Keratinocyte (primary cell): ENCODE measurements around the gene GPR37L1. TPM values are rescaled to one million over a fixed set of nuclear protein-coding genes. Genes with fewer than 3 reads are reported as not detected.
"Not testable (repeated sequence)": the region's sequence is repeated elsewhere in the genome, so short reads cannot be mapped to it uniquely, and the experiment has no call there.

ENCODE experiments used
- DNase-seq: peaks from one replicate; pipeline ENCODE4 v3.0.0-alpha.2; 2011; ENCODE audit warnings: low read depth, missing footprints, low spot score
- FAIRE-seq: peaks from 2 replicates; lab custom pipeline; 2011; peaks lifted over from hg19 to GRCh38; lab: Jason Lieb, UNC
- H2AFZ ChIP-seq: 2 replicates; pipeline ENCODE4 v1.6.0; 2012; ENCODE audit warnings: low read length, control low read depth, inconsistent platforms; ENCODE audit not compliant: control insufficient read depth
- H3K27ac ChIP-seq: 2 replicates; pipeline ENCODE4 v1.5.1; 2011; ENCODE audit warnings: low read length; ENCODE audit not compliant: control insufficient read depth, insufficient read depth
- H3K27me3 ChIP-seq: 3 replicates; pipeline ENCODE4 v1.6.0; 2011; ENCODE audit warnings: low read length; ENCODE audit not compliant: control insufficient read depth, insufficient read depth; ENCODE audit errors: extremely low read depth
- H3K36me3 ChIP-seq, 2 experiments: 2 replicates in 1 of 2; 3 replicates in 1 of 2; pipeline ENCODE4 v1.5.1; 2011; ENCODE audit warnings: low read length in 2 of 2, mild to moderate bottlenecking in 1 of 2; ENCODE audit not compliant: control insufficient read depth in 2 of 2, insufficient read depth in 2 of 2; ENCODE audit errors: extremely low read depth in 1 of 2
- H3K4me1 ChIP-seq: 3 replicates; pipeline ENCODE4 v1.5.1; 2011; ENCODE audit warnings: low read length; ENCODE audit not compliant: control insufficient read depth, insufficient read depth; ENCODE audit errors: extremely low read depth
- H3K4me2 ChIP-seq: 3 replicates; pipeline ENCODE4 v1.6.0; 2011; ENCODE audit warnings: low read depth, low read length; ENCODE audit not compliant: control insufficient read depth, insufficient read depth; ENCODE audit errors: extremely low read depth
- H3K4me3 ChIP-seq, 3 experiments: fragments of 200-600 bp in 1 of 3; sonication (generic) in 1 of 3; 2 replicates in 2 of 3; 3 replicates in 1 of 3; pipeline ENCODE4 v1.5.1; 2011 to 2016; ENCODE audit warnings: low read length in 3 of 3, mild to moderate bottlenecking in 3 of 3, control low read depth in 2 of 3, inconsistent platforms in 1 of 3, low read depth in 1 of 3, mixed read lengths in 1 of 3, mixed run types in 1 of 3, moderate library complexity in 1 of 3; ENCODE audit not compliant: control insufficient read depth in 2 of 3, insufficient read depth in 2 of 3; ENCODE audit errors: extremely low read depth in 1 of 3
- H3K79me2 ChIP-seq: 2 replicates; pipeline ENCODE4 v1.6.0; 2012; ENCODE audit warnings: low read length; ENCODE audit not compliant: control insufficient read depth, insufficient read depth
- H3K9ac ChIP-seq: 3 replicates; pipeline ENCODE4 v1.6.0; 2011; ENCODE audit warnings: low read length; ENCODE audit not compliant: control insufficient read depth, insufficient read depth; ENCODE audit errors: extremely low read depth
- H3K9me1 ChIP-seq: 3 replicates; pipeline ENCODE4 v1.6.0; 2011; ENCODE audit warnings: low read length; ENCODE audit not compliant: control insufficient read depth, insufficient read depth; ENCODE audit errors: extremely low read depth
- H3K9me3 ChIP-seq: 2 replicates; pipeline ENCODE4 v1.5.1; 2012; ENCODE audit warnings: low read depth, low read length; ENCODE audit not compliant: control insufficient read depth
- H4K20me1 ChIP-seq: 3 replicates; pipeline ENCODE4 v1.6.0; 2011; ENCODE audit warnings: low read length; ENCODE audit not compliant: control insufficient read depth, insufficient read depth; ENCODE audit errors: extremely low read depth
- EZH2 ChIP-seq: IDR thresholded peaks from one replicate; pipeline ENCODE4 v1.6.1; 2012; ENCODE audit warnings: inconsistent platforms, mild to moderate bottlenecking, low read length, moderate library complexity
- dilution Hi-C: fragments of 300-500 bp; cut with MboI; formaldehyde crosslinking; loops from one replicate; pipeline ENCODE4 v1.7.0; 2020; ENCODE audit warnings: low sequenced_read_pairs; ENCODE audit not compliant: extremely low pct_ligation_motif_present
- polyA plus RNA-seq, 5 experiments: library from polyadenylated mRNA; depleted of rRNA in 3 of 5; stranded (reverse) in 3 of 5; stranded (forward) in 1 of 5; unstranded in 1 of 5; fragments of >200 nt; gene quantifications; 1 replicate in 1 of 5; 2 replicates in 3 of 5; 3 replicates in 1 of 5; pipeline versions ENCODE4 v1.2.1 to v1.2.3, GENCODE V29; 2011 to 2012; ENCODE audit warnings: missing spikeins in 2 of 5, low read depth in 1 of 5, low replicate concordance in 1 of 5
- TF ChIP-seq, protein P1 (sequence below), 3 experiments: IDR thresholded peaks in 1 of 3; conservative IDR thresholded peaks in 1 of 3; optimal IDR thresholded peaks in 1 of 3; 2 replicates in 2 of 3; 3 replicates in 1 of 3; pipeline versions ENCODE3 to v1.5.1; 2011; ENCODE audit warnings: low read length in 3 of 3, mild to moderate bottlenecking in 3 of 3, moderate library complexity in 2 of 3, control low read depth in 1 of 3, inconsistent platforms in 1 of 3; ENCODE audit not compliant: insufficient read depth in 2 of 3; ENCODE audit errors: extremely low read depth in 1 of 3

The GPR37L1 gene
- polyA plus RNA-seq, 1 donor (not counting 4 experiments of a cell fraction or from before 2014, with no cell fraction given), result not detected

DNA sequence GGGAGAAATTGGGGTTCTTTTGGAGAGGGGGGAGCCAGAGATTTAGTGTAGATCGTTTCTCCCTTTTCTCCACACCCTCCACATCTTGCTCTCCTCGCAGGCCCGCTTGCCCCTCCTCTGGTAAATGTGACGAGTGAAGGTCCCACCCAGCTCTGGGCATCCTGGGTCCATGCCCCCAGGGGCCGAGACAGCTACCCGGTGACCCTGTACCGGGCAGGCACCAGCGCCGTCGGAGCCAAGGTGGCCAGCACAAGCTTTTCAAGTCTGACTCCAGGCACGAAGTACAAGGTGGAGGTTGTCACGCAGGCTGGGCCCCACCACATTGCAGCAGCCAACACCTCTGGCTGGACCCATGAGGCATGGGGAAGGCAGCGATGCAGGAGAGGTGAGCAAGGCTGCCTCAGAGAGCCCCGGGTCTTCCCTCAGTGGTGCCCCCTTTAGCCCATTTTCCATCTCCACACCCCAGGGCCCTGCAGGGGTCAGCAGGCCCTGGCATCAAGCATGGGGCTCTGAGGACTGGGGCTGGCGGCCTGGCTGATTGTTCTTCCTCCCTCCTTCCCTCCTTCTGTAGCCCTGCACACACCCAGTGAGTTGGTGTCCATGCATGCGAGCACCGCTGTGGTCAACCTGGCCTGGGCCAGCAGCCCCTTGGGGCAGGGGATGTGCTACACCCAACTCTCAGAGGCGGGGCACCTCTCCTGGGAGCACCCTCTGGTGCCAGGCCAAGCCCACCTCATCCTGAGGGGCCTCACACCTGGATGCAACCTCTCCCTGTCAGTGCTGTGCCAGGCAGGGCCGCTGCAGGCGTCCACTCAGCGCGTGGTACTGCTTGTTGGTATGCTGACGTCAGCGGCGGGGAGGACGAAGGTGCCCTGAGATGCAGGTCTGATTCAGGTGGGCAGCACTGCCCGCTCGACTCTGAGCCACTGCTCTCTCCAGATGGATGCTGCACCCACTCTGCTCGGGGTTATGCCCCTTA lies 54.5 kb downstream of the GPR37L1 start:
- peaks cover 19% of the 10 kb centered on the region for H3K27me3 ChIP-seq
- no peak for TF ChIP-seq EZH2
- TF ChIP-seq, protein P1, sequence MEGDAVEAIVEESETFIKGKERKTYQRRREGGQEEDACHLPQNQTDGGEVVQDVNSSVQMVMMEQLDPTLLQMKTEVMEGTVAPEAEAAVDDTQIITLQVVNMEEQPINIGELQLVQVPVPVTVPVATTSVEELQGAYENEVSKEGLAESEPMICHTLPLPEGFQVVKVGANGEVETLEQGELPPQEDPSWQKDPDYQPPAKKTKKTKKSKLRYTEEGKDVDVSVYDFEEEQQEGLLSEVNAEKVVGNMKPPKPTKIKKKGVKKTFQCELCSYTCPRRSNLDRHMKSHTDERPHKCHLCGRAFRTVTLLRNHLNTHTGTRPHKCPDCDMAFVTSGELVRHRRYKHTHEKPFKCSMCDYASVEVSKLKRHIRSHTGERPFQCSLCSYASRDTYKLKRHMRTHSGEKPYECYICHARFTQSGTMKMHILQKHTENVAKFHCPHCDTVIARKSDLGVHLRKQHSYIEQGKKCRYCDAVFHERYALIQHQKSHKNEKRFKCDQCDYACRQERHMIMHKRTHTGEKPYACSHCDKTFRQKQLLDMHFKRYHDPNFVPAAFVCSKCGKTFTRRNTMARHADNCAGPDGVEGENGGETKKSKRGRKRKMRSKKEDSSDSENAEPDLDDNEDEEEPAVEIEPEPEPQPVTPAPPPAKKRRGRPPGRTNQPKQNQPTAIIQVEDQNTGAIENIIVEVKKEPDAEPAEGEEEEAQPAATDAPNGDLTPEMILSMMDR (optimal IDR thresholded peaks at IDR 0.05 in 1 of 3, IDR thresholded peaks at IDR 0.05 in 1 of 3, conservative IDR thresholded peaks at IDR 0.05 in 1 of 3; ENCODE audit: extremely low read depth in 1 of 3, insufficient read depth in 2 of 3, low read length in 3 of 3), result no peak
- H3K36me3 ChIP-seq, result no peaks in the 10 kb centered on the region
- no peaks in the 10 kb centered on the region for H3K79me2 ChIP-seq
- no peak overlapping the region for H3K4me3 ChIP-seq
- no peak overlapping the region for H3K9ac ChIP-seq
- no peak overlapping the region for H2AFZ ChIP-seq
- H3K27ac ChIP-seq, result no peak overlapping the region
- FAIRE-seq (no peak), DNase-seq (no peak)
- no peaks in the 10 kb centered on the region for H4K20me1 ChIP-seq
- H3K9me3 ChIP-seq, result no peaks in the 10 kb centered on the region
- dilution Hi-C loops, result no loop called here
- no peak overlapping the region for H3K4me2 ChIP-seq
- no peaks in the 10 kb centered on the region for H3K4me1 ChIP-seq
- no peaks in the 10 kb centered on the region for H3K9me1 ChIP-seq

DNA sequence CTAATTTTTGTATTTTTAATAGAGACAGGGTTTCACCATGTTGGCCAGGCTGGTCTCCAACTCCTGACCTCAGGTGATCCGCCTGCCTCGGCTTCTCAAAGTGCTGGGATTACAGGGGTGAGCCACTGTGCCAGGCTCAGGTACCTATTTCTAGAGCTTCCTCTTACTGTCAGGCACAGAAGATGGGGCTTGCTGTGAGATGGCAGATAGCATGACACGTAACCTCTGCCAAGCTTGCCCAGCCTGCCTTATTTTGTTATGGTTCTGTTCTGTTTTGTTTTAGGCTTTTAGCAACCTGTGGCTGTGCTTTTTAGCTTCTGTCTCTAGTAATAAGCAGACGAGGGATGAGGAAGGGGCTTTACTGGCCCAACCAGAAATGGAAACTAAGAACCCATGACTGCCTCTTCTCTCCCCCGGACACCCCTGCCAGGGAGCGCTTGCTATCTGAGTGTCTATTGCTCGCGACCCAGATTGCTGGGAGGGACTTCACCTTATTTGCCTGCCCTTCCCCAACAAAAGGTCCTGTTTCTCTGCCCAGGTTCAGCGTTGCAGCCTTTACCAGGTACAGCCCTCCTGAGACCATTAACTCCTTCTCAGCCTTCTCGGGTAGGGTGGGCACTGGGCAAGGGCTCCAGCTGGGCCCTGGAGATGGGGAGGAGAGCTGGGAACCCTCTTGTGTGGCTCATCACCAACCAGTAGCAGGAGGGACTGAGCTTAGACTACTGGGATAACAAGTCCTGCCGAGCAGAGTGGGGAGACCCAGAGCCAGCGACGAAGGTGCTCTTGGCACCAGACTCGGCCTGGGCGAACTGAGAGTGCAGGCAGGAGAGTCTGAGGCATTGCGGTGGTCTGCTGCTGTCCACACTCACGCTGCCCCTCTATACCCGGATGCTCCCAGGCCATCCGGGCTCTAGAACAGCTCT lies 57.4 kb downstream of the GPR37L1 start:
- Histone ChIP-seq H3K4me3 (no peak overlapping the region), H3K9me1 (no peaks in the 10 kb centered on the region), H2AFZ (no peak overlapping the region), H3K27me3 (peaks cover 22% of the 10 kb centered on the region), H3K9me3 (no peaks in the 10 kb centered on the region), H4K20me1 (no peaks in the 10 kb centered on the region), H3K27ac (no peak overlapping the region), H3K79me2 (no peaks in the 10 kb centered on the region), H3K36me3 (no peaks in the 10 kb centered on the region), H3K9ac (no peak overlapping the region), H3K4me1 (no peaks in the 10 kb centered on the region), H3K4me2 (no peak overlapping the region)
- TF ChIP-seq EZH2, result no peak
- TF ChIP-seq, protein P1 (optimal IDR thresholded peaks at IDR 0.05 in 1 of 3, IDR thresholded peaks at IDR 0.05 in 1 of 3, conservative IDR thresholded peaks at IDR 0.05 in 1 of 3; ENCODE audit: extremely low read depth in 1 of 3, insufficient read depth in 2 of 3, low read length in 3 of 3), result no peak
- no peak for FAIRE-seq
- dilution Hi-C loops, result no loop called here
- no peak for DNase-seq

DNA sequence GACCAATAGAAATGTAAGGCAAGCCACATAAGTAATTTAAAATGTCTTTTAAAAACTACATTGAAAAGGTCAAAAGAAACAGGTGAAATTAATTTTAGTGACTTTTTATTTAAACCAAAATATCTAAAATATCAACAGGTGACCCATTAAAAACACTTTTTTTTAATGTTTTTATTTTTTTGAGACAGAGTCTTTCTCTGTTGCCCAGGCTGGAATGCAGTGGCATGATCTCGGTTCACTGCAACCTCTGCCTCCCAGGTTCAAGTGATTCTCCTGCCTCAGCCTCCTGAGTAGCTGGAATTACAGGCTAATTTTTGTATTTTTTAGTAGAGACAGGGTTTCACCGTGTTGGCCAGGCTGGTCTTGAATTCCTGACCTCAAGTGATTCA lies 58.0 kb downstream of the GPR37L1 start:
- H3K9ac ChIP-seq, H4K20me1 ChIP-seq, FAIRE-seq, H2AFZ ChIP-seq, H3K4me3 ChIP-seq, H3K27ac ChIP-seq, H3K4me1 ChIP-seq, H3K4me2 ChIP-seq, H3K9me3 ChIP-seq, DNase-seq, H3K36me3 ChIP-seq, dilution Hi-C loops, H3K9me1 ChIP-seq, H3K79me2 ChIP-seq: not testable (repeated sequence)
- H3K27me3 ChIP-seq, result peaks cover 24% of the 10 kb centered on the region
